ENCODE measurements around the gene MROH7.

The MROH7 gene

GRCh38 chr1:54640863-54641836 lies at the start of gene MROH7:
Gene MROH7 (plus strand): TSS chr1:54641786. CDS start chr1:54652927, 11,141 bp downstream.
- no peak within 1 kb of the TSS for H3K4me3 ChIP-seq (ENCODE audit: low read depth, low read length)
- DNase-seq (ENCODE audit: low read depth): no peak

- no peak for DNase-seq (ENCODE audit: low read depth)
- no peak overlapping the region for H3K4me3 ChIP-seq (ENCODE audit: low read depth, low read length)
Measured at GRCh38 chr1:54593571-54594160, 47.9 kb upstream of the MROH7 start.

GRCh38 chr1:54594463-54594862 lies 47.1 kb upstream of the MROH7 start:
- DNase-seq (ENCODE audit: low read depth): no peak
- H3K4me3 ChIP-seq (ENCODE audit: low read depth, low read length): no peak overlapping the region

GRCh38 chr1:54595956-54596498 lies 45.6 kb upstream of the MROH7 start:
- DNase-seq (ENCODE audit: low read depth): no peak
- H3K4me3 ChIP-seq (ENCODE audit: low read depth, low read length): no peak overlapping the region

GRCh38 chr1:54596756-54597155 lies 44.8 kb upstream of the MROH7 start:
- DNase-seq (ENCODE audit: low read depth): no peak
- no peak overlapping the region for H3K4me3 ChIP-seq (ENCODE audit: low read depth, low read length)

GRCh38 chr1:54597455-54598030 lies 44.0 kb upstream of the MROH7 start:
- H3K4me3 ChIP-seq (ENCODE audit: low read depth, low read length): no peak overlapping the region
- no peak for DNase-seq (ENCODE audit: low read depth)

GRCh38 chr1:54599211-54599823 lies 42.3 kb upstream of the MROH7 start:
- no peak overlapping the region for H3K4me3 ChIP-seq (ENCODE audit: low read depth, low read length)
- no peak for DNase-seq (ENCODE audit: low read depth)

GRCh38 chr1:54600947-54601721 lies 40.5 kb upstream of the MROH7 start:
- no peak overlapping the region for H3K4me3 ChIP-seq (ENCODE audit: low read depth, low read length)
- DNase-seq (ENCODE audit: low read depth): no peak

GRCh38 chr1:54601730-54602129 lies 39.9 kb upstream of the MROH7 start:
- H3K4me3 ChIP-seq (ENCODE audit: low read depth, low read length): no peak overlapping the region
- no peak for DNase-seq (ENCODE audit: low read depth)

- DNase-seq (ENCODE audit: low read depth): no peak
- H3K4me3 ChIP-seq (ENCODE audit: low read depth, low read length): no peak overlapping the region
Measured at GRCh38 chr1:54602554-54602953, 39.0 kb upstream of the MROH7 start.

GRCh38 chr1:54603241-54603640 lies 38.3 kb upstream of the MROH7 start:
- H3K4me3 ChIP-seq (ENCODE audit: low read depth, low read length): no peak overlapping the region
- no peak for DNase-seq (ENCODE audit: low read depth)

- DNase-seq (ENCODE audit: low read depth): no peak
- H3K4me3 ChIP-seq (ENCODE audit: low read depth, low read length): no peak overlapping the region
Measured at GRCh38 chr1:54604051-54604450, 37.5 kb upstream of the MROH7 start.

GRCh38 chr1:54604572-54605370 lies 36.8 kb upstream of the MROH7 start:
- H3K4me3 ChIP-seq (ENCODE audit: low read depth, low read length): no peak overlapping the region
- no peak for DNase-seq (ENCODE audit: low read depth)

GRCh38 chr1:54606096-54606989 lies 35.2 kb upstream of the MROH7 start:
- no peak overlapping the region for H3K4me3 ChIP-seq (ENCODE audit: low read depth, low read length)

GRCh38 chr1:54606990-54607325 lies 34.6 kb upstream of the MROH7 start:
- H3K4me3 ChIP-seq (ENCODE audit: low read depth, low read length): no peak overlapping the region
- no peak for DNase-seq (ENCODE audit: low read depth)

More at GRCh38 chr1:54606096-54606989, 35.2 kb upstream of the MROH7 start:
- DNase-seq (ENCODE audit: low read depth): no peak

- DNase-seq (ENCODE audit: low read depth): no peak
- no peak overlapping the region for H3K4me3 ChIP-seq (ENCODE audit: low read depth, low read length)
Measured at GRCh38 chr1:54607821-54608565, 33.6 kb upstream of the MROH7 start.

All from skeletal muscle cell (primary cell).